Naive thymus-derived CD8-positive, alpha-beta T cell (primary cell): ENCODE measurements around the gene SERPINE3. TPM values are rescaled to one million over a fixed set of nuclear protein-coding genes. Genes with fewer than 3 reads are reported as not detected.
A peak's percentile ranks its signal among the peaks of the same experiment; 100 is the strongest.

Experiments
- ATAC-seq, 2 donors: fragments of 150-1000 bp; cut with Tn5 transposase in 1 of 2; sonication (Bioruptor Pico), chemical (Tn5 transposase) in 1 of 2; 1 replicate in 1 of 2; 2 replicates in 1 of 2; pipeline ENCODE4 v1.10.0; 2021; ENCODE audit warnings: mild to moderate bottlenecking in 2 of 2, moderate library complexity in 2 of 2
- POLR2A ChIA-PET: fragments of 350-600 bp; sonication (Branson Sonifier 250); formaldehyde crosslinking; loops from one replicate; lab custom pipeline; 2021; ENCODE audit warnings: antibody characterized with exemption; lab: Charles Lee
- DNase-seq, 10 donors: peaks; one replicate each; pipeline versions ENCODE4 v3.0.0 to v3.0.0-alpha.2; 2020 to 2022
- H3K27ac Mint-ChIP-seq, 10 donors: one replicate each; pipeline ENCODE4 v1.8.0; 2020 to 2022; ENCODE audit warnings: mild to moderate bottlenecking in 10 of 10, mixed read lengths in 10 of 10, moderate library complexity in 4 of 10, inconsistent platforms in 1 of 10
- H3K27me3 Mint-ChIP-seq, 5 donors: one replicate each; pipeline ENCODE4 v1.8.0; 2021 to 2022; ENCODE audit warnings: mixed read lengths in 5 of 5
- H3K36me3 Mint-ChIP-seq, 3 donors: one replicate each; pipeline ENCODE4 v1.8.0; 2020 to 2022; ENCODE audit warnings: mixed read lengths in 3 of 3, mild to moderate bottlenecking in 2 of 3, inconsistent platforms in 1 of 3
- H3K4me1 Mint-ChIP-seq, 4 donors: one replicate each; pipeline ENCODE4 v1.8.0; 2021 to 2022; ENCODE audit warnings: mixed read lengths in 4 of 4
- H3K4me3 Mint-ChIP-seq, 10 donors: one replicate each; pipeline ENCODE4 v1.8.0; 2020 to 2022; ENCODE audit warnings: mild to moderate bottlenecking in 10 of 10, mixed read lengths in 10 of 10, moderate library complexity in 6 of 10, inconsistent platforms in 1 of 10
- H3K9me3 Mint-ChIP-seq, 9 donors: one replicate each; pipeline ENCODE4 v1.8.0; 2020 to 2022; ENCODE audit warnings: mixed read lengths in 9 of 9, mild to moderate bottlenecking in 3 of 9, inconsistent platforms in 1 of 9, moderate library complexity in 1 of 9
- microRNA-seq: library from miRNA; unstranded; fragments of <30 nt; microRNA quantifications from one replicate; pipeline ENCODE4 v1.2.0, GENCODE V29; 2022; ENCODE audit warnings: borderline microRNAs expressed
- polyA plus RNA-seq, 3 donors: library from polyadenylated mRNA; unstranded; fragments of 300-500 nt; fragmentation: Illumina TruSeq; gene quantifications; one replicate each; pipeline ENCODE4 v1.2.3, GENCODE V29; 2021
- total RNA-seq, 8 experiments: library from RNA in 2 of 8; stranded (reverse) in 2 of 8; gene quantifications; one replicate each; pipeline ENCODE4 v1.2.3 and lab custom pipeline; 2021 to 2026

The SERPINE3 gene
- total and polyA plus RNA-seq, 5 experiments from 2014 or later, result not detected

DNA sequence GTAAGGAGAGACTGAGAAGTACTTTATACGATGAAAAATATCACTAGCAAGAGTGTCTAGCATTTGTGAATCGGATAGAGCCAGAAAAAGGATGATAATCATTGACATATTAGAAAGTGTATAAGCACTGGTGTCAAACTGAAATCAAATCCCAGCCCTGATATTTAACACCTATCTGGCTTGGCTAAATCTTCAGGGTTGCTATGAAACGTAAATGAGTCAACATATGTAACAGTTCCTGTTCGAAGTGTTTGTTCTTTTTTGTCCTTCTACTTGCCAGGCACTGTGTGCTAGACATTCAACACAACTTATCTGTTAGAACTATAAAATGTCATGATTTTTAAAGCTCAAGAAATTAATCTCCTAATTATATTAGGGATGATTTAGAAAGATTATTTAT, 40.8 kb downstream of the SERPINE3 start:
- H3K9me3 Mint-ChIP-seq, result no peaks in the 10 kb centered on the region
- no peaks in the 10 kb centered on the region for H3K27me3 Mint-ChIP-seq
- POLR2A ChIA-PET, result no interaction called here
- H3K4me1 Mint-ChIP-seq, result peaks cover 0 to 2% (median 0%) of the 10 kb centered on the region in 4 donors
- no peak for ATAC-seq
- DNase-seq, result no peak
- peaks cover 3 to 60% (median 24%) of the 10 kb centered on the region in 3 donors for H3K36me3 Mint-ChIP-seq
- peak overlapping the region in 1 of 10 donors; percentile 25 for H3K27ac Mint-ChIP-seq
- H3K4me3 Mint-ChIP-seq, result no peak overlapping the region

DNA sequence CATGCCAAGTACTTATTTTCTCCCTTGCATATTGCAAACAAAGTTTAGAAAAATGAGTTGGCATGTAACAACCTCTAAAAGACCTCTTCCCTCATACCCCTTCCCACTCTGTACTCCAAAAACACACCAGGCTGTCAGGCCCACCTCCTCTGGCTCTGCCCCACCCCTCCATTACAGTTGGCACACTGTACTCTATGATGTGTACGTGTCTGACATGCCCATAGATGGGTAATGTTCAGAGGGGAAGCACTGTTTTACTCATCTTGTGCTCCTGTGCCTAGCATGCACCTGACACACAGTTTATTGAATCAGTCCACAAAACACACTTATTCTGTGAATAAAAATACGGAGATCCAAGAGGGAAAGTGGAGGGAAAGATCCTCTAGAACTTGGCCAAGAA, 45.6 kb downstream of the SERPINE3 start:
- no peak for DNase-seq
- ATAC-seq, result no peak
- no peak overlapping the region for H3K4me3 Mint-ChIP-seq
- H3K9me3 Mint-ChIP-seq, result no peaks in the 10 kb centered on the region
- H3K27me3 Mint-ChIP-seq, result no peaks in the 10 kb centered on the region
- POLR2A ChIA-PET, result no interaction called here
- no peak overlapping the region for H3K27ac Mint-ChIP-seq
- peaks cover 5 to 8% (median 6%) of the 10 kb centered on the region in 4 donors for H3K4me1 Mint-ChIP-seq
- H3K36me3 Mint-ChIP-seq, result peaks cover 3 to 58% (median 11%) of the 10 kb centered on the region in 3 donors

DNA sequence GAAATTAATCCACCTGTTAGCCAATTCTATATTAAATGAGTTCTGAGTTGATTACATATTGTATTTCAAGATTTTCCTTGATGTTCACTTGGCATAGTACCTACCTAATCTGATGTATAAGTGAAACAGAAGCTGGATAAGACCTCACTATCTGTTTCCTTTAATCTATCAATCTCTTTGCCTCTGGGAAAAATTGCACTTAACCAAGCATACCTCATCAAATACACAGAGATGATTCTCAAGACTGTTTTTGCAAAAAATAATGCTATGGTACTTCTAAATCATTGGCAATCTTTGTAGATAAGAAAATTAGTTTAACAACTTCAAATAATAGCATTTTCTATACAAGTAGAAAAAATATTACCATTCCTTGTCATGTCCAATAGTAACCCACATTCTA, 55.2 kb downstream of the SERPINE3 start:
- Mint-ChIP-seq H3K9me3 (no peaks in the 10 kb centered on the region), H3K27ac (no peak overlapping the region), H3K27me3 (no peaks in the 10 kb centered on the region), H3K36me3 (peaks cover 2 to 43% (median 4%) of the 10 kb centered on the region in 3 donors), H3K4me1 (peaks cover 28 to 49% (median 48%) of the 10 kb centered on the region in 4 donors), H3K4me3 (no peak overlapping the region)
- DNase-seq, result no peak
- POLR2A ChIA-PET, result no interaction called here
- no peak for ATAC-seq

DNA sequence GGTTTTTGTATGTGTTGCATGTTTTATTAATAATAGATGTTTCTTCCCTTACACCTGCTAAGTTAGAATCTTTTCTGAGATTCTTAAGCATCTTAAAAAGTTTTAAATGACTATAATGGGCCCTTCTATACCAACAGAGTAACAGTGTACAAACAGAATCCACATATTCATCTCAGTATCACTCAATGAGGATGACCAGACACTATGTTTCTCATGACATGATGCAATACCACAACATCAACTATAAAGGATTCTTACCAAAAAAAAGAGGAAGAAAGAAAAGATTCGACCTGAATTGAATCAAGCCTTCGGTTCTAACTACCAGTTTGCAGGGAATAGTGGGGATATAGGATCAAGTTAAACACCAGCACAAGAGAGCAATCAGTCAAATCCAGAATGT, 56.9 kb downstream of the SERPINE3 start:
- no peaks in the 10 kb centered on the region for H3K27me3 Mint-ChIP-seq
- H3K27ac Mint-ChIP-seq, result peak overlapping the region in 6 of 10 donors; percentile 13 to 38 (median 32)
- no peak for ATAC-seq

DNA sequence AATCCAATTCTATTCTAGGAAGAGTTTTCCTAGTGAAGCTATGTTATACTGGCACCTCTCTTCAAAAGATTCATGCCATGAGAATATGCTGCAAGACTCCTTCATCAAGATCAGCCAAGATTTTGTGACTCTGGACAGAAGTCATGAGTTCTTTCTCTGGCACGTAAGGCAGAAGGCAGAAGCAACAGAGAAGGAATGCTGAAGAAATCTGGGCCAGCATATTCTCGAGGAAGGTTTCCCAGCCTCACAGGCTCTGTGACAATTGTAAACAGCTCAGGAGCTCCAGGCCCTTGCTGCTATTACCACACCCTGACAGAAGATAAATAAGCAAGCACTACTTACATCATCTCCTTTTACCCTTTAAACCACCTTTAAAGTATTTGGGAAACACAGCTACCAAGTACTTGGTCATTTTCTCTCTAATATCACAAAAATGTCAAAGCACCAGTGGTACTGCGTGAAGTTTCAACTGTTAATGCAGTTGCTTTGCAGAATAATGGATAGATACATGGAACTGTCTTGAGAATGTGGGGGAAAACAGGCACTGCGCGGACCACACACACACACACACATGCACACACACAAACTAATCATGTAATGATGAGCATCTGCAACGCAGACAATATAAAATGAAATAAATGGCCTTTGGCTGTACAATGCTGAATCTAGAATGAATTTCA, 57.9 kb downstream of the SERPINE3 start:
- DNase-seq (no peak), ATAC-seq (no peak)
- peak overlapping the region in 1 of 10 donors; percentile 34 for H3K4me3 Mint-ChIP-seq
- peaks cover 30 to 66% (median 58%) of the 10 kb centered on the region in 4 donors for H3K4me1 Mint-ChIP-seq
- H3K27ac Mint-ChIP-seq, result peak overlapping the region in 6 of 10 donors; percentile 4 to 55 (median 21)
- peaks cover 9 to 43% (median 10%) of the 10 kb centered on the region in 3 donors for H3K36me3 Mint-ChIP-seq
- POLR2A ChIA-PET, result interaction anchor here (0.7 kb wide), 1 partner anchor 36 kb away, joined by 3 read pairs; no protein-coding TSS in a partner anchor
- no peaks in the 10 kb centered on the region for H3K27me3 Mint-ChIP-seq
- peaks cover 0 to 2% (median 0%) of the 10 kb centered on the region in 9 donors for H3K9me3 Mint-ChIP-seq

More for the DNA sequence above, 56.9 kb downstream of the SERPINE3 start:
- H3K36me3 Mint-ChIP-seq, result peaks cover 9 to 47% (median 10%) of the 10 kb centered on the region in 3 donors
- H3K4me1 Mint-ChIP-seq, result peaks cover 32 to 62% (median 61%) of the 10 kb centered on the region in 4 donors
- H3K9me3 Mint-ChIP-seq, result peaks cover 0 to 2% (median 0%) of the 10 kb centered on the region in 9 donors
- POLR2A ChIA-PET, result no interaction called here
- peak overlapping the region in 1 of 10 donors; percentile 6 for H3K4me3 Mint-ChIP-seq
- no peak for DNase-seq

DNA sequence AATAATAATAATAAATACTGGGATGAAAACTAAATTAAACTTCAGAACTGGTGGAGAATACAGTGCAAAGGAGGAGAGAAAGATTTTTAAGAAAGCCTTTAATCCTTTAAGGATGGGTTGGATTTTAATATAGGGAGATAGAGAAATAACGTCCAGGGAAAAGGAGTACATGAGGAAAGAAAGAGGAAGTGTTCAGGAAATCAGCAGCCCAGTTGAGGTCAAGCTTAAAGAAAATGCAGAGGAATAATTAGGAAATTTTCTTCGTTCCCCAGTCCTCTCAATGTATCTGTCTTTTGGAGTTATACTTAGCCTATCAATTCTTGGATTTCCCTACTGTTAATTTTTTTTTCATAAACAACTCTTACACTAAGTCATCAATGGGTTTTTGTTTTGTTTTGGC, 65.7 kb downstream of the SERPINE3 start:
- peaks cover 0 to 1% (median 0%) of the 10 kb centered on the region in 9 donors for H3K9me3 Mint-ChIP-seq
- H3K27ac Mint-ChIP-seq, result peak overlapping the region in 3 of 10 donors; percentile 0 to 89 (median 12)
- no peaks in the 10 kb centered on the region for H3K27me3 Mint-ChIP-seq
- H3K4me1 Mint-ChIP-seq, result peaks cover 22 to 70% (median 64%) of the 10 kb centered on the region in 4 donors
- ATAC-seq (no peak), DNase-seq (no peak)
- peaks cover 17 to 38% (median 37%) of the 10 kb centered on the region in 3 donors for H3K36me3 Mint-ChIP-seq
- POLR2A ChIA-PET, result no interaction called here
- no peak overlapping the region for H3K4me3 Mint-ChIP-seq

DNA sequence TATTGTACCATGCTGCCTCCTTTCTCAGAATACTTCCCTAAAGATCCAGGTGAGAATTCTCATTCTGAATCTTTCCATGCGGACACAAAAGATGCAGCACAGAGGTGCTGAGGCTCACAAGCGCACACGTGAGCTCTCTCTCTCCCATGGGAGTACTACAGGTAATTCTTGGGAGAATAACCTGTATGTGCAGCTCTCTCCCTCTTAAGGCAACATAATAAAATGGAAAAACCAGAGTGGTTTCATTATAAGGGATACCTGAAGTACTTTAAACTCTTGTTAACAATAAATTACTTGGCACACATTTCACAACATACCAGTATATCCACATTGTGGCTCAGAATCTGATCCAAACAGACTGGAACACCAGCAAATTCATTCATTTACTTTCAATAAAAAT, 72.9 kb downstream of the SERPINE3 start:
- Mint-ChIP-seq H3K27me3 (no peaks in the 10 kb centered on the region), H3K36me3 (peaks cover 21 to 65% (median 30%) of the 10 kb centered on the region in 3 donors), H3K27ac (peak overlapping the region in 3 of 10 donors; percentile 12 to 29 (median 14)), H3K4me3 (no peak overlapping the region), H3K9me3 (peaks cover 0 to 19% (median 7%) of the 10 kb centered on the region in 9 donors), H3K4me1 (peaks cover 14 to 62% (median 55%) of the 10 kb centered on the region in 4 donors)
- ATAC-seq (no peak), DNase-seq (no peak)
- POLR2A ChIA-PET, result no interaction called here

Small RNA genes lying within 50 kb of the gene (microRNA-seq; reads per million reads assigned to microRNA genes)
- not detected for gene MIR5693

Other genes with a start within 250 kb of the SERPINE3 start
- not detected for gene C13orf42, start 228.4 kb upstream of the SERPINE3 start, total RNA-seq
- not detected for gene C13orf42, start 228.4 kb upstream of the SERPINE3 start, polyA plus RNA-seq
- gene FAM124A, start 117.3 kb upstream of the SERPINE3 start, total RNA-seq, result not detected
- under 1 TPM in 1 of 3 donors, not detected in 2; 0.07 TPM for gene FAM124A, start 117.3 kb upstream of the SERPINE3 start, polyA plus RNA-seq
- gene INTS6, start 113.3 kb downstream of the SERPINE3 start, total RNA-seq, result 10 to 100 TPM; 60.2 to 66.5 TPM
- gene INTS6, start 113.3 kb downstream of the SERPINE3 start, polyA plus RNA-seq, result 10 to 100 TPM; 20.9 to 25.1 (median 23.9) TPM
- 10 to 100 TPM; 23.5 to 24.8 TPM for gene WDFY2, start 244.8 kb downstream of the SERPINE3 start, total RNA-seq
- 1 to 10 TPM; 3.8 to 4.4 (median 4.0) TPM for gene WDFY2, start 244.8 kb downstream of the SERPINE3 start, polyA plus RNA-seq